Lung (tissue), 12 donors: ENCODE measurements around the gene MED13. TPM values are rescaled to one million over a fixed set of nuclear protein-coding genes. Genes with fewer than 3 reads are reported as not detected.

Source experiments
- ATAC-seq: fragments of 200-7000 bp; cut with Tn5 transposase; one replicate; pipeline ENCODE4 v1.9.1; 2020; ENCODE audit warnings: moderate number of reproducible peaks; ENCODE audit not compliant: insufficient read depth, low FRiP score
- DNase-seq, 3 donors: peaks; one replicate each; pipeline ENCODE4 v3.0.0-alpha.2; 2013 to 2017
- H3K27ac ChIP-seq, 2 donors: one replicate each; pipeline ENCODE4 v1.5.1; 2013; ENCODE audit warnings: mild to moderate bottlenecking in 2 of 2, moderate library complexity in 2 of 2, control low read depth in 1 of 2, inconsistent platforms in 1 of 2, low read depth in 1 of 2, low read length in 1 of 2
- H3K27me3 ChIP-seq, 3 donors: one replicate each; pipeline ENCODE4 v1.5.1; 2013; ENCODE audit warnings: low read length in 2 of 3; ENCODE audit not compliant: control insufficient read depth in 3 of 3, insufficient read depth in 3 of 3
- H3K36me3 ChIP-seq, 4 donors: one replicate each; pipeline ENCODE4 v1.5.1; 2013; ENCODE audit warnings: low read length in 4 of 4, mild to moderate bottlenecking in 1 of 4, moderate library complexity in 1 of 4; ENCODE audit not compliant: control insufficient read depth in 4 of 4, insufficient read depth in 4 of 4
- H3K4me1 ChIP-seq, 5 donors: one replicate each; pipeline ENCODE4 v1.5.1; 2013; ENCODE audit warnings: low read length in 5 of 5, mild to moderate bottlenecking in 2 of 5, moderate library complexity in 1 of 5; ENCODE audit not compliant: control insufficient read depth in 5 of 5, insufficient read depth in 5 of 5
- H3K4me3 ChIP-seq: one replicate; pipeline ENCODE4 v1.5.1; 2013; ENCODE audit warnings: mild to moderate bottlenecking, control low read depth, moderate library complexity
- H3K9ac ChIP-seq, 2 donors: one replicate each; pipeline ENCODE4 v1.5.1; 2013; ENCODE audit warnings: low read length in 2 of 2, control low read depth in 1 of 2; ENCODE audit not compliant: insufficient read depth in 1 of 2
- H3K9me3 ChIP-seq, 4 donors: one replicate each; pipeline ENCODE4 v1.5.1; 2013; ENCODE audit warnings: low read length in 3 of 4, mild to moderate bottlenecking in 1 of 4, moderate library complexity in 1 of 4; ENCODE audit not compliant: control insufficient read depth in 4 of 4, insufficient read depth in 3 of 4
- CTCF ChIP-seq: IDR thresholded peaks from 2 replicates; pipeline ENCODE4 v1.5.1; 2012; ENCODE audit warnings: mild to moderate bottlenecking; ENCODE audit errors: control extremely low read depth, extremely low read depth
- WGBS, 2 donors: extraction: QIAGEN DNeasy Blood & Tissue Kit; methylation state at CpG; one replicate each; pipeline ENCODE4 v1.1.7; 2013; 5-methylcytosine and 5-hydroxymethylcytosine counted together
- polyA plus RNA-seq, 2 donors: library from polyadenylated mRNA; stranded (reverse); fragments of 200-250 nt; gene quantifications; one replicate each; pipeline ENCODE4 v1.2.1, GENCODE V29; 2013
- total RNA-seq, 2 donors: library from RNA; depleted of rRNA in 1 of 2; stranded (reverse); fragments of >200 nt in 1 of 2; gene quantifications; one replicate each; pipeline ENCODE4 v1.2.1, GENCODE V29; 2014 to 2021
- donor health status: control.
- donor health status: control.
- donor health status: Bipolar disorder and iron deficiency.
- donor health status: healthy.
- donor health status: DM: yes; HTN: yes; CAD: no.

MED13 gene
- total and polyA plus RNA-seq, 4 donors = 7.2 to 104 (median 38.1) TPM

DNA sequence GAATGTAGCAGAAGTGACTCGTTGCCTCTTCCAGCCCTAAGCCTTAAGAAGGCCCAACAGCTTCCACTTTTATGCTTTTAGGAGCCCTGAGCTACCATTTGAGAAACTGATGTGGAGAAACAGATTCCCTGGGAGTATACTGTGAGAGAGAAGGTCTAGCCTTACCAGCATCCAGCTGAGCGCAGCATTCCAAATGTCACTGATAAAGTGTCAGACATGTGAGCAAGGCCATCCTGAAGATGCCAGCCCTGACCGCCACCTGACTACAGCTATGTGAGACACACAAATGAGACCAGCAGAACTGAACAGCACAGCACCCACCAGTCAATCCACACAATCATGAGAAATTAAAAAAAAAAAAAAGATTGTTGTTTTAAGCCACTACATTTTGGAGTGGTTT is 18.6 kb upstream of the MED13 start:
- Histone ChIP-seq H3K4me1 (no peaks in the 10 kb centered on the region), H3K27ac (no peak overlapping the region), H3K36me3 (no peaks in the 10 kb centered on the region), H3K9ac (no peak overlapping the region), H3K4me3 (no peak overlapping the region), H3K27me3 (no peaks in the 10 kb centered on the region), H3K9me3 (no peaks in the 10 kb centered on the region)
- WGBS, 2 donors = 95 to 96% methylated on average over 3 of the region's 3 CpGs
- DNase-seq (no peak), ATAC-seq (no peak)
- no peak for TF ChIP-seq CTCF

DNA sequence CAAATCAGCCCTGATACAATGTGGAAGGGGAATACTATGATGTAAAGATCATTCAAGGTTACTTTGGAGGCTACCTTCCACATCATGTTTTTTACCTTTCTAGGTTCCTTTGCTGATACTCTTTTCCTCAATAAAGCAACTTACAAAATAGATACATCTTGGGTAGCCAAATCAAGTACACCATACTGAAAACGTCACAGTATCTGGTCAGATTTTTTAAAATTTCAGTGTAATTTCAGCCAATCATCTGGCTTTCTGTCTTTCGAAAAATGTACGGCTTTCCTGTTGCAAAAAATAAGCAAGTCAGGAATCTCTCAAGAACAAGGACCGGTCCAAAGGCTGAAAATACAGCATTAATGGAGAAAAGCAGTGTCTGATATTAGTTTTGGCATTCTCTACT is 15.6 kb upstream of the MED13 start:
- Histone ChIP-seq H3K36me3 (no peaks in the 10 kb centered on the region), H3K9me3 (no peaks in the 10 kb centered on the region), H3K27me3 (no peaks in the 10 kb centered on the region), H3K9ac (no peak overlapping the region), H3K4me1 (no peaks in the 10 kb centered on the region), H3K27ac (no peak overlapping the region), H3K4me3 (no peak overlapping the region)
- DNase-seq = no peak
- 91 to 96% methylated on average over 4 of the region's 4 CpGs for WGBS, 2 donors
- TF ChIP-seq CTCF = no peak
- no peak for ATAC-seq

GRCh38 chr17:62078009-62078408 is 12.9 kb upstream of the MED13 start:
- Histone ChIP-seq H3K27me3 (no peaks in the 10 kb centered on the region), H3K27ac (no peak overlapping the region), H3K9ac (no peak overlapping the region), H3K36me3 (no peaks in the 10 kb centered on the region), H3K4me3 (no peak overlapping the region), H3K9me3 (no peaks in the 10 kb centered on the region), H3K4me1 (no peaks in the 10 kb centered on the region)
- 88 to 91% methylated on average over 2 of the region's 2 CpGs for WGBS, 2 donors
- no peak for DNase-seq
- no peak for ATAC-seq
- TF ChIP-seq CTCF = no peak
